T-cell (primary cell): Measurements from ENCODE around the gene INSRR. TPM values are rescaled to one million over a fixed set of nuclear protein-coding genes. Genes with fewer than 3 reads are reported as not detected.

Source experiments
- ATAC-seq, 4 experiments: fragments of 200-7000 bp in 3 of 4; fragments of 150-1000 bp in 1 of 4; cut with Tn5 transposase; replicated peaks in 1 of 4; 1 replicate in 3 of 4; 2 replicates in 1 of 4; pipeline ENCODE4 v1.10.0; 2021; ENCODE audit warnings: moderate library complexity in 3 of 4, mild to moderate bottlenecking in 2 of 4, moderate number of reproducible peaks in 1 of 4
- CTCF ChIA-PET, 2 donors: fragments of 300-600 bp; sonication (Branson Sonifier 250); formaldehyde crosslinking; loops; one replicate each; lab custom pipeline; 2022; ENCODE audit warnings: antibody characterized with exemption in 2 of 2; lab: Charles Lee
- POLR2A ChIA-PET, 2 donors: fragments of 300-600 bp; sonication (Branson Sonifier 250); formaldehyde crosslinking; loops; one replicate each; lab custom pipeline; 2022; ENCODE audit warnings: antibody characterized with exemption in 2 of 2; lab: Charles Lee
- DNase-seq, 35 experiments: peaks; one replicate each; pipeline versions ENCODE4 v3.0.0 to v3.0.0-alpha.2; 2013 to 2023
- H3K27ac ChIP-seq: one replicate; pipeline ENCODE4 v1.5.1; 2013; ENCODE audit warnings: low read length
- H3K27me3 ChIP-seq, 2 experiments: replicated peaks in 1 of 2; 1 replicate in 1 of 2; 2 replicates in 1 of 2; pipeline versions ENCODE4 v1.6.1 to v1.7.0; 2013; ENCODE audit warnings: low read length in 1 of 2, mixed read lengths in 1 of 2; ENCODE audit not compliant: control insufficient read depth in 2 of 2, insufficient read depth in 2 of 2; ENCODE audit errors: extremely low read depth in 1 of 2
- H3K36me3 ChIP-seq, 2 donors: 1 replicate in 1 of 2; 2 replicates in 1 of 2; pipeline versions ENCODE4 v1.6.1 to v1.7.0; 2013; ENCODE audit warnings: low read length in 1 of 2; ENCODE audit not compliant: control insufficient read depth in 2 of 2, insufficient read depth in 1 of 2; ENCODE audit errors: extremely low read depth in 1 of 2
- H3K4me1 ChIP-seq, 2 experiments: 1 replicate in 1 of 2; 2 replicates in 1 of 2; pipeline versions ENCODE4 v1.6.1 to v1.7.0; 2013; ENCODE audit warnings: low read length in 2 of 2, mixed read lengths in 1 of 2; ENCODE audit not compliant: insufficient read depth in 2 of 2, control insufficient read depth in 1 of 2; ENCODE audit errors: extremely low read depth in 1 of 2
- H3K4me3 ChIP-seq, 2 donors: 1 replicate in 1 of 2; 2 replicates in 1 of 2; pipeline versions ENCODE4 v1.5.1 to v1.7.0; 2013; ENCODE audit warnings: mild to moderate bottlenecking in 2 of 2, low read length in 1 of 2, moderate library complexity in 1 of 2; ENCODE audit not compliant: control insufficient read depth in 1 of 2; ENCODE audit errors: extremely low read depth in 1 of 2
- H3K9me3 ChIP-seq: 2 replicates; pipeline ENCODE4 v1.7.0; 2013
- H3K27ac Mint-ChIP-seq, 2 donors: one replicate each; pipeline ENCODE4 v1.8.0; 2020 to 2021; ENCODE audit warnings: mild to moderate bottlenecking in 2 of 2, mixed read lengths in 2 of 2
- H3K27me3 Mint-ChIP-seq, 2 donors: one replicate each; pipeline ENCODE4 v1.8.0; 2021 to 2022; ENCODE audit warnings: mixed read lengths in 2 of 2
- H3K36me3 Mint-ChIP-seq: one replicate; pipeline ENCODE4 v1.8.0; 2021; ENCODE audit warnings: mixed read lengths
- H3K4me1 Mint-ChIP-seq, 3 donors: one replicate each; pipeline ENCODE4 v1.8.0; 2020 to 2022; ENCODE audit warnings: mixed read lengths in 3 of 3, mild to moderate bottlenecking in 1 of 3
- H3K4me3 Mint-ChIP-seq, 3 donors: one replicate each; pipeline ENCODE4 v1.8.0; 2020 to 2022; ENCODE audit warnings: mild to moderate bottlenecking in 3 of 3, mixed read lengths in 3 of 3, moderate library complexity in 3 of 3
- H3K9me3 Mint-ChIP-seq, 3 donors: one replicate each; pipeline ENCODE4 v1.8.0; 2020 to 2022; ENCODE audit warnings: mixed read lengths in 3 of 3
- WGBS: methylation state at CpG from one replicate; pipeline ENCODE4 v1.1.5; 2013; ENCODE audit warnings: missing lambda C conversion rate; ENCODE audit not compliant: insufficient coverage; 5-methylcytosine and 5-hydroxymethylcytosine counted together
- total RNA-seq, 35 experiments: library from RNA in 6 of 35; stranded (reverse) in 6 of 35; fragments of 120-200 nt in 1 of 35; gene quantifications; one replicate each; pipeline versions ENCODE4 v1.2.1 to v1.2.4 and lab custom pipeline; 2013 to 2026

The INSRR gene
- total RNA-seq (under 1 TPM in 1 of 5 donors, not detected in 4; 0.07 TPM), total RNA-seq (lab: John Stamatoyannopoulos, UW) (0 to 0.99 (median 0.22) reads per million in 29 experiments)
- total RNA-seq (2013), result not detected

GRCh38 chr1:156858959-156859522 lies at the start of gene INSRR:
INSRR (minus strand) TSS chr1:156859117; CDS start chr1:156858621, 496 bp downstream.
- peak in 1 of 4 experiments; percentile 3 for ATAC-seq
- WGBS, result 23% methylated on average over 28 of the region's 39 CpGs
- H3K4me3 Mint-ChIP-seq, result peak within 1 kb of the TSS; percentile 69 to 90 (median 75)
- Histone ChIP-seq H3K4me3 (peak within 1 kb of the TSS; percentile 38 to 71), H3K4me1 (peaks cover 5 to 30% of the 10 kb centered on the region in 2 experiments), H3K27me3 (peaks cover 12 to 80% of the 10 kb centered on the region in 2 experiments), H3K27ac (no peak within 1 kb of the TSS), H3K9me3 (no peaks in the 10 kb centered on the region), H3K36me3 (no peaks in the 10 kb centered on the region)
- H3K27ac Mint-ChIP-seq, result peak within 1 kb of the TSS in 1 of 2 donors; percentile 41
- no peaks in the 10 kb centered on the region for H3K36me3 Mint-ChIP-seq
- H3K27me3 Mint-ChIP-seq, result peaks cover 45 to 61% of the 10 kb centered on the region in 2 donors
- no peak for DNase-seq
- no peaks in the 10 kb centered on the region for H3K9me3 Mint-ChIP-seq
- peaks cover 16 to 32% (median 29%) of the 10 kb centered on the region in 3 donors for H3K4me1 Mint-ChIP-seq
- POLR2A ChIA-PET, result interaction anchor here in 1 of 2 donors (1.4 kb wide), 1 partner anchor 58 kb away, joined by 3 read pairs; no protein-coding TSS in a partner anchor
- CTCF ChIA-PET, result interaction anchor here (0.6 to 5.8 kb wide), 14 partner anchors 10 to 169 kb away, joined by 3 to 57 read pairs (median 11); partner anchors contain the start of genes ISG20L2 (in 1 of the 2) and METTL25B (in 1 of the 2)

GRCh38 chr1:156908541-156908940 lies 49.6 kb upstream of the INSRR start:
- ChIA-PET POLR2A (no interaction called here), CTCF (no interaction called here)
- Histone ChIP-seq H3K4me1 (peaks cover 0 to 6% of the 10 kb centered on the region in 2 experiments), H3K27me3 (peaks cover 0 to 58% of the 10 kb centered on the region in 2 experiments), H3K4me3 (no peak overlapping the region), H3K36me3 (no peaks in the 10 kb centered on the region), H3K9me3 (no peaks in the 10 kb centered on the region), H3K27ac (no peak overlapping the region)
- peaks cover 7 to 22% of the 10 kb centered on the region in 2 donors for H3K27me3 Mint-ChIP-seq
- no peak overlapping the region for H3K4me3 Mint-ChIP-seq
- DNase-seq (no peak), ATAC-seq (no peak)
- no peaks in the 10 kb centered on the region for H3K36me3 Mint-ChIP-seq
- no peak overlapping the region for H3K27ac Mint-ChIP-seq
- H3K4me1 Mint-ChIP-seq, result no peaks in the 10 kb centered on the region
- no peaks in the 10 kb centered on the region for H3K9me3 Mint-ChIP-seq
- WGBS, result 90% methylated on average over 23 of the region's 29 CpGs

GRCh38 chr1:156906206-156906906 lies 47.4 kb upstream of the INSRR start:
- CTCF ChIA-PET, result no interaction called here
- H3K27me3 Mint-ChIP-seq, result peaks cover 4 to 21% of the 10 kb centered on the region in 2 donors

GRCh38 chr1:156905651-156906050 lies 46.7 kb upstream of the INSRR start:
- H3K27ac Mint-ChIP-seq, result no peak overlapping the region
- no peak for ATAC-seq
- H3K4me1 Mint-ChIP-seq, result no peaks in the 10 kb centered on the region
- Histone ChIP-seq H3K27me3 (peaks cover 0 to 55% of the 10 kb centered on the region in 2 experiments), H3K27ac (no peak overlapping the region), H3K4me3 (no peak overlapping the region), H3K36me3 (no peaks in the 10 kb centered on the region), H3K4me1 (peaks cover 0 to 5% of the 10 kb centered on the region in 2 experiments), H3K9me3 (no peaks in the 10 kb centered on the region)
- ChIA-PET CTCF (no interaction called here), POLR2A (no interaction called here)
- H3K36me3 Mint-ChIP-seq, result no peaks in the 10 kb centered on the region
- no peaks in the 10 kb centered on the region for H3K9me3 Mint-ChIP-seq
- no peak overlapping the region for H3K4me3 Mint-ChIP-seq
- WGBS, result 51% methylated on average over 4 of the region's 4 CpGs
- DNase-seq, result no peak
- H3K27me3 Mint-ChIP-seq, result peaks cover 4 to 22% of the 10 kb centered on the region in 2 donors

More at GRCh38 chr1:156906206-156906906, 47.4 kb upstream of the INSRR start:
- Histone ChIP-seq H3K9me3 (no peaks in the 10 kb centered on the region), H3K4me3 (no peak overlapping the region), H3K36me3 (no peaks in the 10 kb centered on the region), H3K27ac (no peak overlapping the region), H3K4me1 (peaks cover 0 to 6% of the 10 kb centered on the region in 2 experiments), H3K27me3 (peaks cover 0 to 51% of the 10 kb centered on the region in 2 experiments)
- DNase-seq (no peak), ATAC-seq (no peak)
- Mint-ChIP-seq H3K9me3 (no peaks in the 10 kb centered on the region), H3K4me1 (no peaks in the 10 kb centered on the region), H3K4me3 (no peak overlapping the region), H3K27ac (no peak overlapping the region), H3K36me3 (no peaks in the 10 kb centered on the region)
- POLR2A ChIA-PET, result no interaction called here
- 97% methylated on average over 3 of the region's 16 CpGs for WGBS

GRCh38 chr1:156905176-156905575 lies 46.3 kb upstream of the INSRR start:
- 81% methylated on average over 13 of the region's 16 CpGs for WGBS
- Histone ChIP-seq H3K4me3 (no peak overlapping the region), H3K27me3 (peaks cover 0 to 55% of the 10 kb centered on the region in 2 experiments), H3K9me3 (no peaks in the 10 kb centered on the region), H3K36me3 (no peaks in the 10 kb centered on the region), H3K27ac (no peak overlapping the region), H3K4me1 (peaks cover 0 to under 1% of the 10 kb centered on the region in 2 experiments)
- Mint-ChIP-seq H3K27me3 (peaks cover 4 to 19% of the 10 kb centered on the region in 2 donors), H3K4me1 (no peaks in the 10 kb centered on the region), H3K9me3 (no peaks in the 10 kb centered on the region), H3K27ac (no peak overlapping the region), H3K4me3 (no peak overlapping the region), H3K36me3 (no peaks in the 10 kb centered on the region)
- POLR2A ChIA-PET, result no interaction called here
- DNase-seq, result no peak
- no peak for ATAC-seq
- CTCF ChIA-PET, result no interaction called here

- H3K27me3 ChIP-seq, result peaks cover 0 to 55% of the 10 kb centered on the region in 2 experiments
- no peak overlapping the region for H3K27ac Mint-ChIP-seq
- H3K9me3 ChIP-seq, result no peaks in the 10 kb centered on the region
- H3K36me3 ChIP-seq, result no peaks in the 10 kb centered on the region
- no peak overlapping the region for H3K4me3 ChIP-seq
- H3K27me3 Mint-ChIP-seq, result peaks cover 4 to 23% of the 10 kb centered on the region in 2 donors
- H3K36me3 Mint-ChIP-seq, result no peaks in the 10 kb centered on the region
- no peaks in the 10 kb centered on the region for H3K4me1 ChIP-seq
- H3K27ac ChIP-seq, result no peak overlapping the region
- ATAC-seq (no peak), DNase-seq (no peak)
- 81% methylated on average over 7 of the region's 19 CpGs for WGBS
- POLR2A ChIA-PET, result no interaction called here
- H3K9me3 Mint-ChIP-seq, result no peaks in the 10 kb centered on the region
- no peak overlapping the region for H3K4me3 Mint-ChIP-seq
- H3K4me1 Mint-ChIP-seq, result no peaks in the 10 kb centered on the region
- CTCF ChIA-PET, result no interaction called here
Measured at GRCh38 chr1:156904187-156904959, 45.5 kb upstream of the INSRR start.
